Measurements from ENCODE around the gene OCA2. TPM values are rescaled to one million over a fixed set of nuclear protein-coding genes. Genes with fewer than 3 reads are reported as not detected.

The OCA2 gene
- total RNA-seq, 2 donors from 2014 or later = 3.7 TPM; not detected in 1

GRCh38 chr15:27782125-27782524 is 317.0 kb downstream of the OCA2 start:
- no peaks in the 10 kb centered on the region for H3K9me3 ChIP-seq
- WGBS = 47% methylated on average over 2 of the region's 2 CpGs

GRCh38 chr15:27776501-27776900 is 322.6 kb downstream of the OCA2 start:
- no peaks in the 10 kb centered on the region for H3K27me3 ChIP-seq (replicated peaks; ENCODE audit: insufficient read depth)
- TF ChIP-seq POLR2AphosphoS5 (IDR thresholded peaks at IDR 0.05) = no peak
- no peak overlapping the region for H3K27ac ChIP-seq
- no peak for DNase-seq (ENCODE audit: low spot score)
- H3K4me1 ChIP-seq (replicated peaks) = no peaks in the 10 kb centered on the region
- WGBS = 95% methylated on average over 15 of the region's 15 CpGs
- H3K9me3 ChIP-seq = no peaks in the 10 kb centered on the region
- no peak overlapping the region for H3K4me3 ChIP-seq
- intact Hi-C loops (cut with DNase I) = no loop called here
- H3K36me3 ChIP-seq = no peaks in the 10 kb centered on the region

More at GRCh38 chr15:27782125-27782524, 317.0 kb downstream of the OCA2 start:
- Histone ChIP-seq H3K36me3 (no peaks in the 10 kb centered on the region), H3K4me3 (no peak overlapping the region), H3K27ac (no peak overlapping the region), H3K4me1 (replicated peaks) (no peaks in the 10 kb centered on the region), H3K27me3 (replicated peaks; ENCODE audit: insufficient read depth) (no peaks in the 10 kb centered on the region)
- intact Hi-C loops (cut with DNase I) = no loop called here
- DNase-seq (ENCODE audit: low spot score) = no peak
- TF ChIP-seq POLR2AphosphoS5 (IDR thresholded peaks at IDR 0.05) (no peak), POLR2A (IDR thresholded peaks at IDR 0.05) (no peak), CTCF (IDR thresholded peaks at IDR 0.05) (no peak)

- no peak overlapping the region for H3K27ac ChIP-seq
- 95% methylated on average over 9 of the region's 9 CpGs for WGBS
- TF ChIP-seq POLR2A (IDR thresholded peaks at IDR 0.05) = no peak
- TF ChIP-seq POLR2AphosphoS5 (IDR thresholded peaks at IDR 0.05) = no peak
- TF ChIP-seq CTCF (IDR thresholded peaks at IDR 0.05) = no peak
- H3K36me3 ChIP-seq = no peaks in the 10 kb centered on the region
- no peaks in the 10 kb centered on the region for H3K4me1 ChIP-seq (replicated peaks)
- no peaks in the 10 kb centered on the region for H3K27me3 ChIP-seq (replicated peaks; ENCODE audit: insufficient read depth)
- DNase-seq (ENCODE audit: low spot score) = no peak
- H3K4me3 ChIP-seq = no peak overlapping the region
- intact Hi-C loops (cut with DNase I) = no loop called here
- no peaks in the 10 kb centered on the region for H3K9me3 ChIP-seq
These were observed 324.5 kb downstream of the OCA2 start for GRCh38 chr15:27774638-27775037.

- no peaks in the 10 kb centered on the region for H3K4me1 ChIP-seq (replicated peaks)
- 97% methylated on average over 6 of the region's 6 CpGs for WGBS
- H3K36me3 ChIP-seq = no peaks in the 10 kb centered on the region
- intact Hi-C loops (cut with DNase I) = no loop called here
- H3K27me3 ChIP-seq (replicated peaks; ENCODE audit: insufficient read depth) = no peaks in the 10 kb centered on the region
- no peaks in the 10 kb centered on the region for H3K9me3 ChIP-seq
- DNase-seq (ENCODE audit: low spot score) = no peak
- TF ChIP-seq CTCF (IDR thresholded peaks at IDR 0.05) (no peak), POLR2A (IDR thresholded peaks at IDR 0.05) (no peak), POLR2AphosphoS5 (IDR thresholded peaks at IDR 0.05) (no peak)
- no peak overlapping the region for H3K4me3 ChIP-seq
- no peak overlapping the region for H3K27ac ChIP-seq
These were observed 324.9 kb downstream of the OCA2 start for GRCh38 chr15:27774191-27774590.

- H3K4me3 ChIP-seq = no peak overlapping the region
- TF ChIP-seq POLR2AphosphoS5 (IDR thresholded peaks at IDR 0.05) (no peak), POLR2A (IDR thresholded peaks at IDR 0.05) (no peak), CTCF (IDR thresholded peaks at IDR 0.05) (no peak)
- H3K4me1 ChIP-seq (replicated peaks) = no peaks in the 10 kb centered on the region
- no peaks in the 10 kb centered on the region for H3K27me3 ChIP-seq (replicated peaks; ENCODE audit: insufficient read depth)
- no peaks in the 10 kb centered on the region for H3K36me3 ChIP-seq
- H3K9me3 ChIP-seq = no peaks in the 10 kb centered on the region
- H3K27ac ChIP-seq = no peak overlapping the region
- DNase-seq (ENCODE audit: low spot score) = no peak
- intact Hi-C loops (cut with DNase I) = no loop called here
- 95% methylated on average over 7 of the region's 7 CpGs for WGBS
These were observed 327.2 kb downstream of the OCA2 start for GRCh38 chr15:27771892-27772291.

All from prostate gland (tissue), 2 donors.